GM12865 (cell line): Measurements from ENCODE around the gene RNASE9.
"Not testable (repeated sequence)": the region's sequence is repeated elsewhere in the genome, so short reads cannot be mapped to it uniquely, and the experiment has no call there.

ENCODE experiments used
- DNase-seq: peaks from one replicate; pipeline ENCODE4 v3.0.0; 2010; ENCODE audit warnings: low read depth
- H3K4me3 ChIP-seq: 2 replicates; pipeline ENCODE4 v1.5.1; 2011; ENCODE audit warnings: mild to moderate bottlenecking, low read depth, low read length, control low read depth
- CTCF ChIP-seq: IDR thresholded peaks from 2 replicates; pipeline ENCODE4 v1.5.1; 2011; ENCODE audit warnings: low read length, control low read depth, low read depth, inconsistent platforms; ENCODE audit not compliant: insufficient read depth; ENCODE audit errors: missing control alignments

RNASE9 gene

GRCh38 chr14:20606190-20606901 is 45.5 kb upstream of the RNASE9 start:
- DNase-seq = no peak
- peak; percentile 44 for TF ChIP-seq CTCF
- H3K4me3 ChIP-seq = no peak overlapping the region

GRCh38 chr14:20603813-20604690 is 43.2 kb upstream of the RNASE9 start:
- DNase-seq = no peak
- no peak overlapping the region for H3K4me3 ChIP-seq
- TF ChIP-seq CTCF = no peak

GRCh38 chr14:20602583-20602982 is 41.7 kb upstream of the RNASE9 start:
- TF ChIP-seq CTCF = no peak
- no peak for DNase-seq
- H3K4me3 ChIP-seq = no peak overlapping the region

GRCh38 chr14:20601522-20601921 is 40.7 kb upstream of the RNASE9 start:
- DNase-seq = no peak
- no peak overlapping the region for H3K4me3 ChIP-seq
- no peak for TF ChIP-seq CTCF

- no peak for DNase-seq
- TF ChIP-seq CTCF = no peak
- H3K4me3 ChIP-seq = no peak overlapping the region
Measured at GRCh38 chr14:20597108-20597507, 36.3 kb upstream of the RNASE9 start.

- not testable (repeated sequence) for DNase-seq, H3K4me3 ChIP-seq
Measured at GRCh38 chr14:20595726-20596125, 34.9 kb upstream of the RNASE9 start.

GRCh38 chr14:20592574-20592973 is 31.7 kb upstream of the RNASE9 start:
- H3K4me3 ChIP-seq = no peak overlapping the region
- TF ChIP-seq CTCF = no peak
- no peak for DNase-seq
